Heart left ventricle (tissue), 16 donors: Measurements from ENCODE around the gene UBE3B. TPM values are rescaled to one million over a fixed set of nuclear protein-coding genes. Genes with fewer than 3 reads are reported as not detected.

Experiments
- ATAC-seq, 4 donors: fragments of 200-7000 bp; cut with Tn5 transposase; one replicate each; pipeline ENCODE4 v1.9.1; 2020 to 2022; ENCODE audit warnings: moderate library complexity in 4 of 4, mild to moderate bottlenecking in 3 of 4, moderate number of reproducible peaks in 1 of 4
- DNase-seq, 5 donors: peaks; one replicate each; pipeline ENCODE4 v3.0.0-alpha.2; 2020
- H3K27ac ChIP-seq, 12 donors: fragments of 200-600 bp; sonication (generic) in 4 of 12; one replicate each; pipeline versions ENCODE4 v1.5.0 to v1.8.0; 2016 to 2022; ENCODE audit warnings: mild to moderate bottlenecking in 2 of 12
- H3K27me3 ChIP-seq, 9 donors: fragments of 200-600 bp; sonication (generic) in 2 of 9; one replicate each; pipeline versions ENCODE4 v1.5.1 to v1.8.0; 2016 to 2022; ENCODE audit warnings: mild to moderate bottlenecking in 3 of 9
- H3K36me3 ChIP-seq, 9 donors: fragments of 200-600 bp; sonication (generic) in 2 of 9; one replicate each; pipeline versions ENCODE4 v1.5.0 to v1.8.0; 2018 to 2022; ENCODE audit warnings: mild to moderate bottlenecking in 2 of 9
- H3K4me1 ChIP-seq, 12 donors: fragments of 200-600 bp; sonication (generic) in 4 of 12; one replicate each; pipeline versions ENCODE4 v1.5.0 to v1.8.0; 2016 to 2022; ENCODE audit warnings: mild to moderate bottlenecking in 3 of 12
- H3K4me3 ChIP-seq, 12 donors: fragments of 200-600 bp; sonication (generic) in 4 of 12; one replicate each; pipeline versions ENCODE4 v1.5.0 to v1.8.0; 2017 to 2022; ENCODE audit warnings: mild to moderate bottlenecking in 9 of 12, moderate library complexity in 4 of 12
- H3K9me3 ChIP-seq, 12 donors: fragments of 200-600 bp; sonication (generic) in 4 of 12; one replicate each; pipeline versions ENCODE4 v1.5.0 to v1.8.0; 2016 to 2022; ENCODE audit warnings: mild to moderate bottlenecking in 1 of 12
- CTCF ChIP-seq, 12 donors: fragments of 200-600 bp; sonication (generic) in 4 of 12; IDR thresholded peaks; one replicate each; pipeline versions ENCODE4 v1.5.0 to v1.8.0; 2018 to 2022; ENCODE audit warnings: antibody characterized with exemption in 12 of 12, mild to moderate bottlenecking in 5 of 12
- POLR2A ChIP-seq, 2 donors: fragments of 450-650 bp; IDR thresholded peaks; one replicate each; pipeline ENCODE4 v1.6.1; 2017; ENCODE audit warnings: antibody characterized with exemption in 2 of 2, mild to moderate bottlenecking in 2 of 2, moderate library complexity in 2 of 2
- WGBS, 4 donors: extraction: QIAGEN DNeasy Blood & Tissue Kit in 2 of 4; methylation state at CpG; one replicate each; pipeline versions ENCODE4 v1.1.5 to v1.1.7; 2013 to 2018; 5-methylcytosine and 5-hydroxymethylcytosine counted together
- intact Hi-C, 10 donors: fragments of 100-400 bp; cut with DNase I; formaldehyde crosslinking; loops; one replicate each; pipeline versions ENCODE4 v1.11.1 to v1.14.2; 2022
- polyA plus RNA-seq, 2 donors: library from polyadenylated mRNA; stranded (reverse); fragments of 200-250 nt; gene quantifications; one replicate each; pipeline ENCODE4 v1.2.3, GENCODE V29; 2013
- total RNA-seq, 9 donors: library from RNA; depleted of rRNA in 2 of 9; stranded (reverse); fragments of >200 nt in 2 of 9; fragmentation: NEBNext Ultra II Directional in 3 of 9; extraction: Animal tissue kit (Norgen Biotek cat#: 25700) in 3 of 9; gene quantifications; one replicate each; pipeline versions ENCODE4 v1.1.0 to v1.2.4, GENCODE V29; 2016 to 2023
- donor health status: ischemic (EF 13 %, LVEDD 7.1; RV severe dilation, severe dysfunction).
- donor health status: healthy with polysubstance abuse.
- donor health status: DM: no; HTN: yes; CAD: no.
- donor health status: DM: no; HTN: no; CAD: no.
- donor health status: ischemic (EF 25% LVEDD 6.9; RV normal size, moderate dysfunction).
- donor health status: ischemic (EF 25% LVEDD 5.7; RV mildly dilated, moderate dysfunction).
- donor health status: healthy.
- donor health status: DM: yes; HTN: yes; CAD: no.
- donor health status: ischemic (EF 35%, LVEDD 5.7; RV mildly dilated, moderate dysfunction).
- donor health status: nonischemic (EF 11% LVEDD 7.7; RV severe dilation, severe dysfunction).
- donor health status: DM: yes; HTN: yes; CAD: no.
- donor health status: PGD.
- donor health status: ischemic (EF 29% LVEDD 5.4; RV normal size, mild dysfunction).
- donor health status: nonischemic (EF 23%, LVEDD 6.1; RV moderate dilation, normal function).

The UBE3B gene
- total and polyA plus RNA-seq, 11 donors: 19.1 to 82.7 (median 50.6) TPM

- Histone ChIP-seq H3K9me3 (no peaks in the 10 kb centered on the region), H3K27ac (no peak overlapping the region), H3K4me1 (peaks cover 4 to 15% (median 11%) of the 10 kb centered on the region in 12 donors), H3K4me3 (no peak overlapping the region), H3K27me3 (no peaks in the 10 kb centered on the region), H3K36me3 (peaks cover 3 to 71% (median 55%) of the 10 kb centered on the region in 9 donors)
- TF ChIP-seq CTCF (IDR thresholded peaks at IDR 0.05) (no peak), POLR2A (IDR thresholded peaks at IDR 0.05) (no peak)
- intact Hi-C loops: no loop called here
- no peak for ATAC-seq
- no peak for DNase-seq
- 85 to 93% (median 91%) methylated on average over 11 of the region's 11 CpGs for WGBS, 4 donors
These were observed 5.9 kb downstream of the UBE3B start for GRCh38 chr12:109483346-109483745.

GRCh38 chr12:109485201-109485600 lies 7.8 kb downstream of the UBE3B start:
- 79 to 94% (median 87%) methylated on average over 4 of the region's 4 CpGs for WGBS, 4 donors
- intact Hi-C loops: no loop called here
- TF ChIP-seq CTCF (IDR thresholded peaks at IDR 0.05) (no peak), POLR2A (IDR thresholded peaks at IDR 0.05) (no peak)
- no peak for DNase-seq
- Histone ChIP-seq H3K27ac (no peak overlapping the region), H3K9me3 (no peaks in the 10 kb centered on the region), H3K4me3 (no peak overlapping the region), H3K4me1 (no peaks in the 10 kb centered on the region), H3K27me3 (no peaks in the 10 kb centered on the region), H3K36me3 (peaks cover 3 to 90% (median 73%) of the 10 kb centered on the region in 9 donors)
- no peak for ATAC-seq

- H3K9me3 ChIP-seq: no peaks in the 10 kb centered on the region
- 95 to 96% (median 95%) methylated on average over 9 of the region's 9 CpGs for WGBS, 4 donors
- peaks cover 3 to 100% (median 95%) of the 10 kb centered on the region in 9 donors for H3K36me3 ChIP-seq
- intact Hi-C loops: no loop called here
- no peaks in the 10 kb centered on the region for H3K4me1 ChIP-seq
- H3K27ac ChIP-seq: no peak overlapping the region
- no peaks in the 10 kb centered on the region for H3K27me3 ChIP-seq
- no peak for TF ChIP-seq POLR2A (IDR thresholded peaks at IDR 0.05)
- TF ChIP-seq CTCF (IDR thresholded peaks at IDR 0.05): no peak
- DNase-seq: no peak
- H3K4me3 ChIP-seq: no peak overlapping the region
- ATAC-seq: no peak
These were observed 10.0 kb downstream of the UBE3B start for GRCh38 chr12:109487181-109488050.

GRCh38 chr12:109488051-109488665 lies 10.7 kb downstream of the UBE3B start:
- Histone ChIP-seq H3K4me3 (no peak overlapping the region), H3K4me1 (no peaks in the 10 kb centered on the region), H3K27me3 (no peaks in the 10 kb centered on the region), H3K27ac (no peak overlapping the region), H3K9me3 (no peaks in the 10 kb centered on the region), H3K36me3 (peaks cover 3 to 100% (median 100%) of the 10 kb centered on the region in 9 donors)
- intact Hi-C loops: no loop called here
- WGBS, 4 donors: 83 to 92% (median 88%) methylated on average over 7 of the region's 7 CpGs
- no peak for DNase-seq
- TF ChIP-seq POLR2A (IDR thresholded peaks at IDR 0.05) (no peak), CTCF (IDR thresholded peaks at IDR 0.05) (no peak)
- ATAC-seq: no peak
